Testis (tissue), 3 donors: ENCODE results near the gene KIAA0232. TPM values are rescaled to one million over a fixed set of nuclear protein-coding genes. Genes with fewer than 3 reads are reported as not detected.
A peak's percentile ranks its signal among the peaks of the same experiment; 100 is the strongest.

ENCODE experiments used
- DNase-seq: peaks from one replicate; pipeline ENCODE4 v3.0.0-alpha.2; 2019
- H3K27ac ChIP-seq, 2 donors: fragments of 200-600 bp; sonication (generic); one replicate each; pipeline ENCODE4 v1.5.1; 2019
- H3K27me3 ChIP-seq: fragments of 200-600 bp; sonication (generic); one replicate; pipeline ENCODE4 v1.5.1; 2019
- H3K36me3 ChIP-seq: fragments of 200-600 bp; sonication (generic); one replicate; pipeline ENCODE4 v1.5.1; 2017; ENCODE audit warnings: low read depth; ENCODE audit errors: missing control alignments
- H3K4me1 ChIP-seq: fragments of 200-600 bp; sonication (generic); one replicate; pipeline ENCODE4 v1.5.1; 2019
- H3K4me3 ChIP-seq, 2 donors: fragments of 200-600 bp; sonication (generic); one replicate each; pipeline ENCODE4 v1.5.1; 2017 to 2019
- H3K9me3 ChIP-seq: fragments of 200-600 bp; sonication (generic); one replicate; pipeline ENCODE4 v1.5.1; 2017
- POLR2A ChIP-seq: fragments of 450-650 bp; IDR thresholded peaks from one replicate; pipeline ENCODE4 v1.6.1; 2017; ENCODE audit warnings: antibody characterized with exemption, mild to moderate bottlenecking, moderate library complexity
- WGBS, 2 donors: methylation state at CpG; one replicate each; pipeline ENCODE4 v1.1.5; 2018; 5-methylcytosine and 5-hydroxymethylcytosine counted together
- intact Hi-C: fragments of 100-400 bp; cut with DNase I; formaldehyde crosslinking; loops from one replicate; pipeline ENCODE4 v1.15.1; 2023; ENCODE audit warnings: low total_unique reads
- polyA plus RNA-seq: library from polyadenylated mRNA; stranded (reverse); fragments of 350-450 nt; fragmentation: Illumina TruSeq; extraction: RNeasy Lipid Tissue Mini Kit (QIAGEN cat#74804); gene quantifications from one replicate; pipeline ENCODE4 v1.2.3, GENCODE V29; 2014; ENCODE audit warnings: low read depth, low replicate concordance; ENCODE audit not compliant: insufficient read depth
- total RNA-seq, 2 donors: library from RNA; depleted of rRNA; stranded (reverse); fragments of >200 nt; gene quantifications; one replicate each; pipeline ENCODE4 v1.2.3, GENCODE V29; 2016
- TF ChIP-seq, protein P1 (sequence below), 3 experiments: fragments of 450-650 bp in 2 of 3; fragments of 200-600 bp in 1 of 3; sonication (generic) in 1 of 3; IDR thresholded peaks; one replicate each; pipeline ENCODE4 v1.5.1; 2016 to 2019; ENCODE audit warnings: antibody characterized with exemption in 3 of 3, mild to moderate bottlenecking in 2 of 3, moderate library complexity in 1 of 3

KIAA0232 gene
- total and polyA plus RNA-seq, 3 donors from 2014 or later = 22.7 to 48.0 (median 47.9) TPM

DNA sequence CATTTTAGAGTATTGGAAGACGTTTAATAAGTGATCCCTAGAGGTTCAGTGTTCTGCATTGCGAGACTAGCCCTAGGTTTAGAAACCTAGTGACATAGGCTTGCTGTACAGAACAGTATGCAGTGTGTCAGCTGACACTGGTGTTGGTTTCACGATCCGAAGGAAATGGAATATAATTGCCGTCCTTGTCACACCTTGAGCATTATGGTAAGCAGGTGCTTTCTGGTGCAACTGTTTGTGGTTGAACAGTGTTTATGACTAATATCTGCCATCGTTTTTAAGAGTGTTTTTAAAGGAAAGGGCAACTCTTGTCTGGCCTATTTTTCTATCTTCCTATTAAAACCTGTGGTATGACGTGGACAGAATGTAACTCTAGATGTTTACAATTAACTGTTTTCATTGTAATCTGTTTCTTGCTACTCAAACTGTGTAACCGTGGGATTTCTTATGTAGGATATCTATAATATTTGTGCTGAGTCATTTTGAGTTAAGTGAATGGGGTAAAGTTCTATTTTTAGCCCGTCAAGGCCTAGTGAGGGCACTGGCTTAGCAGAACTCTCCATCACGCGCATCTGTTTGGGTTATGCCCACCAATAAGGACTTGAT lies 73.3 kb downstream of the KIAA0232 start:
- no peaks in the 10 kb centered on the region for H3K36me3 ChIP-seq
- H3K4me1 ChIP-seq = peaks cover 8% of the 10 kb centered on the region
- no peaks in the 10 kb centered on the region for H3K27me3 ChIP-seq
- H3K4me3 ChIP-seq = no peak overlapping the region
- H3K27ac ChIP-seq = no peak overlapping the region
- intact Hi-C loops = no loop called here
- no peaks in the 10 kb centered on the region for H3K9me3 ChIP-seq
- TF ChIP-seq, protein P1, sequence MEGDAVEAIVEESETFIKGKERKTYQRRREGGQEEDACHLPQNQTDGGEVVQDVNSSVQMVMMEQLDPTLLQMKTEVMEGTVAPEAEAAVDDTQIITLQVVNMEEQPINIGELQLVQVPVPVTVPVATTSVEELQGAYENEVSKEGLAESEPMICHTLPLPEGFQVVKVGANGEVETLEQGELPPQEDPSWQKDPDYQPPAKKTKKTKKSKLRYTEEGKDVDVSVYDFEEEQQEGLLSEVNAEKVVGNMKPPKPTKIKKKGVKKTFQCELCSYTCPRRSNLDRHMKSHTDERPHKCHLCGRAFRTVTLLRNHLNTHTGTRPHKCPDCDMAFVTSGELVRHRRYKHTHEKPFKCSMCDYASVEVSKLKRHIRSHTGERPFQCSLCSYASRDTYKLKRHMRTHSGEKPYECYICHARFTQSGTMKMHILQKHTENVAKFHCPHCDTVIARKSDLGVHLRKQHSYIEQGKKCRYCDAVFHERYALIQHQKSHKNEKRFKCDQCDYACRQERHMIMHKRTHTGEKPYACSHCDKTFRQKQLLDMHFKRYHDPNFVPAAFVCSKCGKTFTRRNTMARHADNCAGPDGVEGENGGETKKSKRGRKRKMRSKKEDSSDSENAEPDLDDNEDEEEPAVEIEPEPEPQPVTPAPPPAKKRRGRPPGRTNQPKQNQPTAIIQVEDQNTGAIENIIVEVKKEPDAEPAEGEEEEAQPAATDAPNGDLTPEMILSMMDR (IDR thresholded peaks at IDR 0.05) = no peak
- TF ChIP-seq POLR2A = no peak
- DNase-seq = no peak
- WGBS, 2 donors = 71% methylated on average over 11 of the region's 11 CpGs

DNA sequence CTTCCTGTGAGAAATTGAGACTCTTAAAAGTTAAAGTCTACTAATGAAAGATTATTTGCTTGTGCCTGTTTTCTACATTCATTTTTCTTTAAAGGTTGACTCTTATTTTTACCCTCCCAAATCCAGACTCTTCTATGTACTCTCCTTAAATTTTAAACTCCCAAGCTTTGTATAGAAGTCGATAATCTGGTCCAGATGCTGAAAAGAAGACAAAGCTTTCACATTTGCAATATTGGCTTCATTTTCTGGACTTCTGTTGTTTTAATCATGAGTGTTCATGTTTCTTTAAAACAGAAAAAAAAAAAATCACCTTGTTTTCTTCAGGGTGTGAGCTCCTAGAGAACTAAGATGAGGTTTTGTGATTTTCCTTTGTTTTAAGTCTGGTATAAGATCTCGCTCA lies 73.9 kb downstream of the KIAA0232 start:
- DNase-seq = no peak
- Histone ChIP-seq H3K27me3 (no peaks in the 10 kb centered on the region), H3K36me3 (no peaks in the 10 kb centered on the region), H3K27ac (no peak overlapping the region), H3K4me1 (peaks cover 8% of the 10 kb centered on the region), H3K9me3 (no peaks in the 10 kb centered on the region), H3K4me3 (no peak overlapping the region)
- 89% methylated on average over 2 of the region's 2 CpGs for WGBS, 2 donors
- TF ChIP-seq, protein P1 (IDR thresholded peaks at IDR 0.05) = no peak
- no peak for TF ChIP-seq POLR2A
- intact Hi-C loops = no loop called here

- no peaks in the 10 kb centered on the region for H3K9me3 ChIP-seq
- WGBS, 2 donors = 83 to 85% methylated on average over 6 of the region's 6 CpGs
- no peaks in the 10 kb centered on the region for H3K36me3 ChIP-seq
- peak overlapping the region in 1 of 2 donors; percentile 4 for H3K27ac ChIP-seq
- TF ChIP-seq, protein P1 (IDR thresholded peaks at IDR 0.05) = no peak
- TF ChIP-seq POLR2A = no peak
- intact Hi-C loops = no loop called here
- DNase-seq = no peak
- H3K4me3 ChIP-seq = no peak overlapping the region
- no peaks in the 10 kb centered on the region for H3K27me3 ChIP-seq
- H3K4me1 ChIP-seq = peaks cover 8% of the 10 kb centered on the region
Measured at GRCh38 chr4:6857009-6857882, 74.7 kb downstream of the KIAA0232 start.

DNA sequence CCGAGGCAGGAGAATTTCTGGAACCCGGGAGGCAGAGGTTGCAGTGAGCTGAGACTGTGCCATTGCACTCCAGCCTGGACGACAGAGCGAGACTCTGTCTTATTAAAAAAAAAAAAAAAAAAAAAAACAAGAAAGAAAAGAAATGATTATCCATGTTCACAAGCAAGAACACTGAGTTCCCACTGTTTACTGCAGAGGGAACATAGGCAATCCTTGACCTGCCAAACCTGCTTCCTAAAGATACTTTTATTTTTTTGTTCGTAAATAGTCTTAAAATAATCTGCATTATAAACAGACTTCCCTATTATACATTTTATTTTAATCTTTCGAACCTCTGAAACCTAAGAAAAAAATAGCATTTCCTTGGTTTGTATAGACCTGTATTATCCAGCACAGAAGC lies 76.5 kb downstream of the KIAA0232 start:
- TF ChIP-seq POLR2A = no peak
- TF ChIP-seq, protein P1 (IDR thresholded peaks at IDR 0.05) = no peak
- Histone ChIP-seq H3K27me3 (no peaks in the 10 kb centered on the region), H3K36me3 (no peaks in the 10 kb centered on the region), H3K27ac (peak overlapping the region in 1 of 2 donors; percentile 66), H3K4me3 (no peak overlapping the region), H3K9me3 (no peaks in the 10 kb centered on the region), H3K4me1 (peaks cover 8% of the 10 kb centered on the region)
- no peak for DNase-seq
- 29 to 30% methylated on average over 5 to 6 of the region's 6 CpGs for WGBS, 2 donors
- intact Hi-C loops = no loop called here
